Natural killer cell (primary cell): ENCODE measurements around the gene CDX1. TPM values are rescaled to one million over a fixed set of nuclear protein-coding genes. Genes with fewer than 3 reads are reported as not detected.

ENCODE experiments used
- ATAC-seq, 3 donors: fragments of 150-1000 bp in 2 of 3; fragments of 200-7000 bp in 1 of 3; cut with Tn5 transposase; 1 replicate in 1 of 3; 2 replicates in 2 of 3; pipeline ENCODE4 v1.10.0; 2021; ENCODE audit warnings: mild to moderate bottlenecking in 2 of 3, moderate library complexity in 2 of 3
- DNase-seq, 2 donors: peaks; one replicate each; pipeline versions ENCODE4 v3.0.0 to v3.0.0-alpha.2; 2013 to 2021; ENCODE audit warnings: mixed read lengths in 1 of 2
- H3K27ac ChIP-seq: one replicate; pipeline ENCODE4 v1.5.1; 2013; ENCODE audit warnings: mild to moderate bottlenecking, low read length
- H3K27me3 ChIP-seq: one replicate; pipeline ENCODE4 v1.6.1; 2013; ENCODE audit warnings: low read length; ENCODE audit not compliant: control insufficient read depth, insufficient read depth
- H3K36me3 ChIP-seq: one replicate; pipeline ENCODE4 v1.6.1; 2013; ENCODE audit warnings: low read length; ENCODE audit not compliant: control insufficient read depth, insufficient read depth
- H3K4me1 ChIP-seq: one replicate; pipeline ENCODE4 v1.6.1; 2013; ENCODE audit warnings: low read length; ENCODE audit not compliant: control insufficient read depth, insufficient read depth
- H3K4me3 ChIP-seq: one replicate; pipeline ENCODE4 v1.5.1; 2013; ENCODE audit warnings: low read length
- H3K9me3 ChIP-seq: one replicate; pipeline ENCODE4 v1.6.1; 2013; ENCODE audit warnings: low read length; ENCODE audit not compliant: control insufficient read depth, insufficient read depth
- H3K27ac Mint-ChIP-seq, 2 donors: one replicate each; pipeline ENCODE4 v1.8.0; 2022; ENCODE audit warnings: mild to moderate bottlenecking in 2 of 2, mixed read lengths in 2 of 2, moderate library complexity in 1 of 2
- H3K27me3 Mint-ChIP-seq, 2 donors: one replicate each; pipeline ENCODE4 v1.8.0; 2022; ENCODE audit warnings: low read depth in 2 of 2, mixed read lengths in 2 of 2
- H3K36me3 Mint-ChIP-seq: one replicate; pipeline ENCODE4 v1.8.0; 2022; ENCODE audit warnings: mixed read lengths
- H3K4me1 Mint-ChIP-seq, 2 donors: one replicate each; pipeline ENCODE4 v1.8.0; 2022; ENCODE audit warnings: mixed read lengths in 2 of 2
- H3K4me3 Mint-ChIP-seq: one replicate; pipeline ENCODE4 v1.8.0; 2022; ENCODE audit warnings: mild to moderate bottlenecking, moderate library complexity, mixed read lengths
- H3K9me3 Mint-ChIP-seq, 2 donors: one replicate each; pipeline ENCODE4 v1.8.0; 2022; ENCODE audit warnings: mixed read lengths in 2 of 2
- CTCF ChIP-seq: fragments of 200-600 bp; IDR thresholded peaks from one replicate; pipeline ENCODE4 v1.8.0; 2022; ENCODE audit warnings: antibody characterized with exemption
- WGBS: methylation state at CpG from one replicate; pipeline ENCODE4 v1.1.7; 2013; ENCODE audit warnings: missing lambda C conversion rate; ENCODE audit not compliant: insufficient coverage; 5-methylcytosine and 5-hydroxymethylcytosine counted together
- intact Hi-C: fragments of 100-400 bp; cut with micrococcal nuclease; formaldehyde crosslinking; loops from one replicate; pipeline ENCODE4 v1.14.2; 2022
- total RNA-seq, 4 donors: library from RNA; stranded (reverse); fragments of 120-200 nt in 1 of 4; gene quantifications; one replicate each; pipeline versions ENCODE4 v1.2.3 to v1.2.4, GENCODE V29; 2013 to 2022

CDX1 gene
- total RNA-seq, 3 donors from 2014 or later (not counting 1 experiment from before 2014, with no cell fraction given): not detected

- peaks cover 1% of the 10 kb centered on the region for H3K4me1 ChIP-seq
- peaks cover under 1 to 11% of the 10 kb centered on the region in 2 donors for H3K4me1 Mint-ChIP-seq
- H3K9me3 Mint-ChIP-seq: no peaks in the 10 kb centered on the region
- H3K36me3 ChIP-seq: no peaks in the 10 kb centered on the region
- intact Hi-C loops: loop anchor here (1.0 kb wide), 2 partner anchors 57 to 275 kb away; no protein-coding TSS in a partner anchor
- H3K9me3 ChIP-seq: no peaks in the 10 kb centered on the region
- H3K27ac ChIP-seq: no peak overlapping the region
- H3K4me3 ChIP-seq: no peak overlapping the region
- no peak overlapping the region for H3K4me3 Mint-ChIP-seq
- H3K27me3 Mint-ChIP-seq: peaks cover 20 to 26% of the 10 kb centered on the region in 2 donors
- no peaks in the 10 kb centered on the region for H3K27me3 ChIP-seq
- WGBS: 67% methylated on average over 14 of the region's 14 CpGs
- H3K27ac Mint-ChIP-seq: no peak overlapping the region
- TF ChIP-seq CTCF: peak; percentile 94
- ATAC-seq (peak; percentile 65 to 97 (median 92)), DNase-seq (peak; percentile 73 to 76)
- H3K36me3 Mint-ChIP-seq: no peaks in the 10 kb centered on the region
Measured at GRCh38 chr5:150161242-150162141, 5.1 kb upstream of the CDX1 start.

- H3K9me3 Mint-ChIP-seq: no peaks in the 10 kb centered on the region
- no peak for DNase-seq
- no peak for TF ChIP-seq CTCF
- no peaks in the 10 kb centered on the region for H3K9me3 ChIP-seq
- no peaks in the 10 kb centered on the region for H3K27me3 ChIP-seq
- no peaks in the 10 kb centered on the region for H3K4me1 ChIP-seq
- ATAC-seq: no peak
- H3K36me3 Mint-ChIP-seq: no peaks in the 10 kb centered on the region
- H3K4me3 Mint-ChIP-seq: no peak overlapping the region
- WGBS: 85% methylated on average over 3 of the region's 3 CpGs
- no peak overlapping the region for H3K27ac Mint-ChIP-seq
- H3K4me3 ChIP-seq: no peak overlapping the region
- no peaks in the 10 kb centered on the region for H3K36me3 ChIP-seq
- H3K27ac ChIP-seq: no peak overlapping the region
- peaks cover 0 to 11% of the 10 kb centered on the region in 2 donors for H3K4me1 Mint-ChIP-seq
- intact Hi-C loops: no loop called here
- H3K27me3 Mint-ChIP-seq: peaks cover 20 to 26% of the 10 kb centered on the region in 2 donors
Measured at GRCh38 chr5:150162142-150162513, 4.5 kb upstream of the CDX1 start.

- DNase-seq (no peak), ATAC-seq (no peak)
- no peaks in the 10 kb centered on the region for H3K36me3 ChIP-seq
- Mint-ChIP-seq H3K4me3 (no peak overlapping the region), H3K36me3 (no peaks in the 10 kb centered on the region), H3K9me3 (no peaks in the 10 kb centered on the region), H3K27me3 (peaks cover 21 to 34% of the 10 kb centered on the region in 2 donors), H3K4me1 (peaks cover 0 to 15% of the 10 kb centered on the region in 2 donors), H3K27ac (no peak overlapping the region)
- no peak for TF ChIP-seq CTCF
- H3K27me3 ChIP-seq: peaks cover 9% of the 10 kb centered on the region
- no peak overlapping the region for H3K4me3 ChIP-seq
- no peaks in the 10 kb centered on the region for H3K9me3 ChIP-seq
- no peak overlapping the region for H3K27ac ChIP-seq
- H3K4me1 ChIP-seq: peaks cover 4% of the 10 kb centered on the region
- intact Hi-C loops: no loop called here
- WGBS: 82% methylated on average over 3 of the region's 3 CpGs
Measured at GRCh38 chr5:150163035-150163434, 3.5 kb upstream of the CDX1 start.
